Hippocampal formation (tissue), 2 donors: ENCODE data around the gene ASF1B.
"Not testable (repeated sequence)": the region's sequence is repeated elsewhere in the genome, so short reads cannot be mapped to it uniquely, and the experiment has no call there.

Source experiments
- DNase-seq, 2 donors: peaks; one replicate each; lab custom pipeline; 2025; lab: John Stamatoyannopoulos, UW

ASF1B gene

GRCh38 chr19:14159059-14159458, 22.7 kb upstream of the ASF1B start:
- no peak for DNase-seq

GRCh38 chr19:14158276-14159023, 22.1 kb upstream of the ASF1B start:
- DNase-seq = no peak

- DNase-seq = no peak
Measured at GRCh38 chr19:14156971-14157717, 20.8 kb upstream of the ASF1B start.

- DNase-seq = no peak
Measured at GRCh38 chr19:14156122-14156521, 19.7 kb upstream of the ASF1B start.

- no peak for DNase-seq
Measured at GRCh38 chr19:14155371-14155770, 19.0 kb upstream of the ASF1B start.

- DNase-seq = no peak
Measured at GRCh38 chr19:14152713-14153112, 16.3 kb upstream of the ASF1B start.

GRCh38 chr19:14150770-14151661, 14.6 kb upstream of the ASF1B start:
- no peak for DNase-seq

- no peak for DNase-seq
Measured at GRCh38 chr19:14150041-14150769, 13.8 kb upstream of the ASF1B start.

GRCh38 chr19:14149509-14149994, 13.2 kb upstream of the ASF1B start:
- peak; percentile 31 to 65 for DNase-seq

- DNase-seq = no peak
Measured at GRCh38 chr19:14148751-14149410, 12.5 kb upstream of the ASF1B start.

- DNase-seq = peak; percentile 37 to 43
Measured at GRCh38 chr19:14147797-14148605, 11.6 kb upstream of the ASF1B start.

- DNase-seq = no peak
Measured at GRCh38 chr19:14146789-14147216, 10.4 kb upstream of the ASF1B start.

- DNase-seq = not testable (repeated sequence)
Measured at GRCh38 chr19:14146169-14146568, 9.8 kb upstream of the ASF1B start.

- DNase-seq = no peak
Measured at GRCh38 chr19:14145381-14145780, 9.0 kb upstream of the ASF1B start.

- DNase-seq = no peak
Measured at GRCh38 chr19:14142262-14143190, 6.1 kb upstream of the ASF1B start.

GRCh38 chr19:14141041-14141440, 4.7 kb upstream of the ASF1B start:
- no peak for DNase-seq

GRCh38 chr19:14139944-14140343, 3.6 kb upstream of the ASF1B start:
- peak in 1 of 2 donors; percentile 8 for DNase-seq

GRCh38 chr19:14138576-14139265, 2.3 kb upstream of the ASF1B start:
- peak in 1 of 2 donors; percentile 42 for DNase-seq
